T47D (cell line): ENCODE data around the gene HEMGN.

ENCODE experiments used
- DNase-seq, 2 experiments: peaks; one replicate each; pipeline versions ENCODE4 v3.0.0 to v3.0.0-alpha.2; 2011 to 2012; ENCODE audit warnings: low read depth in 1 of 2, low spot score in 1 of 2
- JUND ChIP-seq: IDR thresholded peaks from 2 replicates; pipeline ENCODE4 v1.6.1; 2012; ENCODE audit warnings: low read depth
- in situ Hi-C: cut with HindIII; loops from 2 replicates; pipeline ENCODE4 v1.10.0; 2016; ENCODE audit warnings: low sequenced_read_pairs, low pct_unique_long_range_greater_than_20kb

The HEMGN gene

GRCh38 chr9:97934321-97935115, 3.5 kb downstream of the HEMGN start:
- in situ Hi-C loops: no loop called here
- DNase-seq: no peak
- TF ChIP-seq JUND: no peak

- no peak for TF ChIP-seq JUND
- no peak for DNase-seq
- in situ Hi-C loops: no loop called here
These were observed 4.5 kb downstream of the HEMGN start for GRCh38 chr9:97933297-97933998.

GRCh38 chr9:97930972-97931371, 7.0 kb downstream of the HEMGN start:
- TF ChIP-seq JUND: no peak
- in situ Hi-C loops: no loop called here
- no peak for DNase-seq

- in situ Hi-C loops: no loop called here
- DNase-seq: no peak
- TF ChIP-seq JUND: no peak
These were observed 8.9 kb downstream of the HEMGN start for GRCh38 chr9:97928986-97929604.

GRCh38 chr9:97925497-97926334, 12.3 kb downstream of the HEMGN start:
- TF ChIP-seq JUND: no peak
- no peak for DNase-seq
- in situ Hi-C loops: no loop called here

- in situ Hi-C loops: no loop called here
- DNase-seq: no peak
- TF ChIP-seq JUND: no peak
These were observed 13.6 kb downstream of the HEMGN start for GRCh38 chr9:97924386-97924785.

- in situ Hi-C loops: no loop called here
- no peak for TF ChIP-seq JUND
- peak in 1 of 2 experiments; percentile 80 for DNase-seq
These were observed 14.4 kb downstream of the HEMGN start for GRCh38 chr9:97923529-97924108.

- TF ChIP-seq JUND: no peak
- peak; percentile 50 to 96 for DNase-seq
- in situ Hi-C loops: no loop called here
These were observed 15.8 kb downstream of the HEMGN start, which contains the start of gene TRMO for GRCh38 chr9:97921959-97922724. TRMO (minus strand) TSS chr9:97922500; CDS start chr9:97922493, 7 bp downstream.

- no peak for TF ChIP-seq JUND
- in situ Hi-C loops: no loop called here
- no peak for DNase-seq
These were observed 18.7 kb downstream of the HEMGN start for GRCh38 chr9:97919217-97919813.

GRCh38 chr9:97918611-97919010, 19.4 kb downstream of the HEMGN start:
- TF ChIP-seq JUND: no peak
- in situ Hi-C loops: no loop called here
- DNase-seq: no peak

GRCh38 chr9:97911970-97912369, 26.0 kb downstream of the HEMGN start:
- in situ Hi-C loops: no loop called here
- TF ChIP-seq JUND: no peak
- DNase-seq: no peak
